Measurements from ENCODE around the gene ZNF331.
A peak's percentile ranks its signal among the peaks of the same experiment; 100 is the strongest.

The ZNF331 gene

GRCh38 chr19:53553156-53553555 lies 15.2 kb downstream of the ZNF331 start:
- TF ChIP-seq CTCF (IDR thresholded peaks at IDR 0.05): no peak
- no peaks in the 10 kb centered on the region for H3K9me3 Mint-ChIP-seq
- DNase-seq: no peak
- no peak overlapping the region for H3K4me3 Mint-ChIP-seq
- no peaks in the 10 kb centered on the region for H3K4me1 Mint-ChIP-seq
- H3K27me3 Mint-ChIP-seq (ENCODE audit: low read depth, poor library complexity): peaks cover 7% of the 10 kb centered on the region
- H3K27ac Mint-ChIP-seq: no peak overlapping the region
- H3K36me3 Mint-ChIP-seq (ENCODE audit: low read depth): peaks cover 55% of the 10 kb centered on the region

- no peak for DNase-seq
- H3K4me1 Mint-ChIP-seq: no peaks in the 10 kb centered on the region
- H3K36me3 Mint-ChIP-seq (ENCODE audit: low read depth): peaks cover 65% of the 10 kb centered on the region
- TF ChIP-seq CTCF (IDR thresholded peaks at IDR 0.05): no peak
- H3K9me3 Mint-ChIP-seq: peaks cover 4% of the 10 kb centered on the region
- peaks cover 7% of the 10 kb centered on the region for H3K27me3 Mint-ChIP-seq (ENCODE audit: low read depth, poor library complexity)
- H3K27ac Mint-ChIP-seq: no peak overlapping the region
- H3K4me3 Mint-ChIP-seq: no peak overlapping the region
Observed at GRCh38 chr19:53553865-53554791, 16.2 kb downstream of the ZNF331 start.

- H3K36me3 Mint-ChIP-seq (ENCODE audit: low read depth): peaks cover 70% of the 10 kb centered on the region
- DNase-seq: no peak
- no peak for TF ChIP-seq CTCF (IDR thresholded peaks at IDR 0.05)
- H3K4me3 Mint-ChIP-seq: no peak overlapping the region
- peaks cover 10% of the 10 kb centered on the region for H3K9me3 Mint-ChIP-seq
- no peaks in the 10 kb centered on the region for H3K4me1 Mint-ChIP-seq
- H3K27me3 Mint-ChIP-seq (ENCODE audit: low read depth, poor library complexity): peaks cover 7% of the 10 kb centered on the region
- peak overlapping the region; percentile 57 for H3K27ac Mint-ChIP-seq
Observed at GRCh38 chr19:53554804-53555203, 16.9 kb downstream of the ZNF331 start.

GRCh38 chr19:53555352-53555751 lies 17.4 kb downstream of the ZNF331 start:
- Mint-ChIP-seq H3K9me3 (peaks cover 14% of the 10 kb centered on the region), H3K4me1 (no peaks in the 10 kb centered on the region), H3K4me3 (no peak overlapping the region), H3K27me3 (ENCODE audit: low read depth, poor library complexity) (peaks cover 7% of the 10 kb centered on the region), H3K36me3 (ENCODE audit: low read depth) (peaks cover 72% of the 10 kb centered on the region), H3K27ac (no peak overlapping the region)
- no peak for DNase-seq
- TF ChIP-seq CTCF (IDR thresholded peaks at IDR 0.05): no peak

GRCh38 chr19:53571339-53571738 lies 33.4 kb downstream of the ZNF331 start:
- H3K4me1 Mint-ChIP-seq: peaks cover 5% of the 10 kb centered on the region
- no peak for DNase-seq
- no peak overlapping the region for H3K4me3 Mint-ChIP-seq
- peaks cover 21% of the 10 kb centered on the region for H3K9me3 Mint-ChIP-seq
- H3K27ac Mint-ChIP-seq: peak overlapping the region; percentile 89
- H3K27me3 Mint-ChIP-seq (ENCODE audit: low read depth, poor library complexity): peaks cover 6% of the 10 kb centered on the region
- no peak for TF ChIP-seq CTCF (IDR thresholded peaks at IDR 0.05)
- peaks cover 79% of the 10 kb centered on the region for H3K36me3 Mint-ChIP-seq (ENCODE audit: low read depth)
